ENCODE data around the gene NUDC.

NUDC gene

GRCh38 chr1:26900001-26900814 is 21.3 kb upstream of the NUDC start, which contains the start of gene GPATCH3:
TSS of gene GPATCH3 (minus strand) at chr1:26900467. CDS start at chr1:26900442, 25 bp downstream.
- Histone ChIP-seq H3K9me2 (replicated peaks; ENCODE audit: low read depth, low read length) (no peaks in the 10 kb centered on the region), H3K9me3 (ENCODE audit: insufficient read depth, low read depth, low read length) (no peaks in the 10 kb centered on the region), H3K9ac (ENCODE audit: low read depth, low read length, poor library complexity, severe bottlenecking) (peak within 1 kb of the TSS; percentile 91), H3K4me1 (ENCODE audit: insufficient read depth, low read length, poor library complexity, severe bottlenecking) (peaks cover 16% of the 10 kb centered on the region), H2AFZ (ENCODE audit: low read length) (peak within 1 kb of the TSS; percentile 100), H3K27me3 (ENCODE audit: insufficient read depth, low read length, poor library complexity, severe bottlenecking) (no peaks in the 10 kb centered on the region), H3K4me3 (ENCODE audit: low read length, poor library complexity, severe bottlenecking) (peak within 1 kb of the TSS; percentile 99), H3K36me3 (ENCODE audit: insufficient read depth, low read length) (no peaks in the 10 kb centered on the region; the same call in 1 of the 2 replicates), H4K20me1 (ENCODE audit: insufficient read depth, low read length, poor library complexity, severe bottlenecking) (no peaks in the 10 kb centered on the region), H3K4me2 (ENCODE audit: low read depth, low read length, poor library complexity, severe bottlenecking) (peak within 1 kb of the TSS; percentile 83), H3K79me2 (ENCODE audit: insufficient read depth, low read length) (peaks cover 30% of the 10 kb centered on the region), H3F3A (ENCODE audit: low read depth) (no peaks in the 10 kb centered on the region)
- TF ChIP-seq EZH2phosphoT487 (IDR thresholded peaks at IDR 0.05; ENCODE audit: borderline replicate concordance) = no peak
- TF ChIP-seq CTCF (conservative IDR thresholded peaks at IDR 0.05; ENCODE audit: low read length) = no peak

- H3K4me1 ChIP-seq (ENCODE audit: insufficient read depth, low read length, poor library complexity, severe bottlenecking) = peaks cover 16% of the 10 kb centered on the region
- peak overlapping the region; percentile 83 for H3K4me2 ChIP-seq (ENCODE audit: low read depth, low read length, poor library complexity, severe bottlenecking)
- peak overlapping the region; percentile 100 for H2AFZ ChIP-seq (ENCODE audit: low read length)
- H3K36me3 ChIP-seq (ENCODE audit: insufficient read depth, low read length) = no peaks in the 10 kb centered on the region; the same call in 1 of the 2 replicates
- no peak for TF ChIP-seq CTCF (conservative IDR thresholded peaks at IDR 0.05; ENCODE audit: low read length)
- no peak for TF ChIP-seq EZH2phosphoT487 (IDR thresholded peaks at IDR 0.05; ENCODE audit: borderline replicate concordance)
- H3K4me3 ChIP-seq (ENCODE audit: low read length, poor library complexity, severe bottlenecking) = peak overlapping the region; percentile 99
- H3K9me2 ChIP-seq (replicated peaks; ENCODE audit: low read depth, low read length) = no peaks in the 10 kb centered on the region
- H3K9me3 ChIP-seq (ENCODE audit: insufficient read depth, low read depth, low read length) = no peaks in the 10 kb centered on the region
- H4K20me1 ChIP-seq (ENCODE audit: insufficient read depth, low read length, poor library complexity, severe bottlenecking) = no peaks in the 10 kb centered on the region
- H3K79me2 ChIP-seq (ENCODE audit: insufficient read depth, low read length) = peaks cover 30% of the 10 kb centered on the region
- peak overlapping the region; percentile 91 for H3K9ac ChIP-seq (ENCODE audit: low read depth, low read length, poor library complexity, severe bottlenecking)
- H3F3A ChIP-seq (ENCODE audit: low read depth) = no peaks in the 10 kb centered on the region
- no peaks in the 10 kb centered on the region for H3K27me3 ChIP-seq (ENCODE audit: insufficient read depth, low read length, poor library complexity, severe bottlenecking)
Observed at GRCh38 chr1:26900815-26901511, 20.6 kb upstream of the NUDC start.

- no peaks in the 10 kb centered on the region for H3K9me3 ChIP-seq (ENCODE audit: insufficient read depth, low read depth, low read length)
- no peaks in the 10 kb centered on the region for H3K79me2 ChIP-seq (ENCODE audit: insufficient read depth, low read length)
- no peak overlapping the region for H3K4me3 ChIP-seq (ENCODE audit: low read length, poor library complexity, severe bottlenecking)
- TF ChIP-seq CTCF (conservative IDR thresholded peaks at IDR 0.05; ENCODE audit: low read length) (no peak), EZH2phosphoT487 (IDR thresholded peaks at IDR 0.05; ENCODE audit: borderline replicate concordance) (no peak)
- H3K27me3 ChIP-seq (ENCODE audit: insufficient read depth, low read length, poor library complexity, severe bottlenecking) = no peaks in the 10 kb centered on the region
- no peaks in the 10 kb centered on the region for H3F3A ChIP-seq (ENCODE audit: low read depth)
- H3K36me3 ChIP-seq (ENCODE audit: insufficient read depth, low read length) = no peaks in the 10 kb centered on the region
- H3K4me1 ChIP-seq (ENCODE audit: insufficient read depth, low read length, poor library complexity, severe bottlenecking) = no peaks in the 10 kb centered on the region
- H2AFZ ChIP-seq (ENCODE audit: low read length) = no peak overlapping the region
- H4K20me1 ChIP-seq (ENCODE audit: insufficient read depth, low read length, poor library complexity, severe bottlenecking) = no peaks in the 10 kb centered on the region
- H3K4me2 ChIP-seq (ENCODE audit: low read depth, low read length, poor library complexity, severe bottlenecking) = no peak overlapping the region
- no peak overlapping the region for H3K9ac ChIP-seq (ENCODE audit: low read depth, low read length, poor library complexity, severe bottlenecking)
- H3K9me2 ChIP-seq (replicated peaks; ENCODE audit: low read depth, low read length) = no peaks in the 10 kb centered on the region
Observed at GRCh38 chr1:26907071-26907917, 14.2 kb upstream of the NUDC start.
